ENCODE data around the gene BAK1. TPM values are rescaled to one million over a fixed set of nuclear protein-coding genes. Genes with fewer than 3 reads are reported as not detected.
A peak's percentile ranks its signal among the peaks of the same experiment; 100 is the strongest.

BAK1 gene
- total RNA-seq, 1 experiment from 2014 or later, result 45.8 TPM

GRCh38 chr6:33592595-33593413, 12.7 kb upstream of the BAK1 start:
- no peaks in the 10 kb centered on the region for H3K36me3 Mint-ChIP-seq (ENCODE audit: insufficient read depth, unreplicated experiment)
- BruUV-seq (replicated peaks), result no TSS peak
- H3K4me1 Mint-ChIP-seq (ENCODE audit: insufficient read depth, unreplicated experiment), result peaks cover 31% of the 10 kb centered on the region
- ChIA-PET POLR2A (interaction anchor here (1.4 kb wide), 1 partner anchor 101 kb away, joined by 3 read pairs; no protein-coding TSS in a partner anchor), CTCF (interaction anchor here (0.7 to 3.9 kb wide), 3 partner anchors 39 to 108 kb away, joined by 3 to 10 read pairs (median 3); no protein-coding TSS in a partner anchor)
- no peak for DNase-seq (ENCODE audit: unreplicated experiment)
- no peak overlapping the region for H3K4me3 Mint-ChIP-seq (ENCODE audit: unreplicated experiment)
- H3K27me3 Mint-ChIP-seq (ENCODE audit: insufficient read depth, unreplicated experiment), result no peaks in the 10 kb centered on the region
- TF ChIP-seq CTCF (IDR thresholded peaks at IDR 0.05; ENCODE audit: unreplicated experiment), result no peak
- no peaks in the 10 kb centered on the region for H3K9me3 Mint-ChIP-seq (ENCODE audit: unreplicated experiment)
- intact Hi-C loops (cut with micrococcal nuclease), result no loop called here
- H3K27ac Mint-ChIP-seq (ENCODE audit: low read depth, unreplicated experiment), result peak overlapping the region; percentile 11

- peaks cover 31% of the 10 kb centered on the region for H3K4me1 Mint-ChIP-seq (ENCODE audit: insufficient read depth, unreplicated experiment)
- no peaks in the 10 kb centered on the region for H3K36me3 Mint-ChIP-seq (ENCODE audit: insufficient read depth, unreplicated experiment)
- H3K27me3 Mint-ChIP-seq (ENCODE audit: insufficient read depth, unreplicated experiment), result no peaks in the 10 kb centered on the region
- no peak for TF ChIP-seq CTCF (IDR thresholded peaks at IDR 0.05; ENCODE audit: unreplicated experiment)
- no TSS peak for BruUV-seq (replicated peaks)
- H3K4me3 Mint-ChIP-seq (ENCODE audit: unreplicated experiment), result no peak overlapping the region
- H3K27ac Mint-ChIP-seq (ENCODE audit: low read depth, unreplicated experiment), result peak overlapping the region; percentile 11
- ChIA-PET CTCF (interaction anchor here (0.7 to 1.4 kb wide), 4 partner anchors 40 to 91 kb away, joined by 3 to 6 read pairs (median 3); no protein-coding TSS in a partner anchor), POLR2A (interaction anchor here (0.5 to 3.5 kb wide), 4 partner anchors 15 to 197 kb away, joined by 3 to 21 read pairs (median 4); partner anchors contain the start of gene ITPR3)
- DNase-seq (ENCODE audit: unreplicated experiment), result no peak
- intact Hi-C loops (cut with micrococcal nuclease), result no loop called here
- no peaks in the 10 kb centered on the region for H3K9me3 Mint-ChIP-seq (ENCODE audit: unreplicated experiment)
Measured at GRCh38 chr6:33592280-33592594, 12.2 kb upstream of the BAK1 start.

GRCh38 chr6:33591424-33592032, 11.5 kb upstream of the BAK1 start:
- no peak for DNase-seq (ENCODE audit: unreplicated experiment)
- Mint-ChIP-seq H3K4me1 (ENCODE audit: insufficient read depth, unreplicated experiment) (peaks cover 31% of the 10 kb centered on the region), H3K27me3 (ENCODE audit: insufficient read depth, unreplicated experiment) (no peaks in the 10 kb centered on the region), H3K27ac (ENCODE audit: low read depth, unreplicated experiment) (peak overlapping the region; percentile 93), H3K4me3 (ENCODE audit: unreplicated experiment) (no peak overlapping the region), H3K36me3 (ENCODE audit: insufficient read depth, unreplicated experiment) (no peaks in the 10 kb centered on the region), H3K9me3 (ENCODE audit: unreplicated experiment) (no peaks in the 10 kb centered on the region)
- BruUV-seq (replicated peaks), result no TSS peak
- POLR2A ChIA-PET, result interaction anchor here (0.5 to 3.5 kb wide), 5 partner anchors 16 to 196 kb away, joined by 3 to 21 read pairs (median 3); partner anchors contain the start of gene ITPR3
- CTCF ChIA-PET, result interaction anchor here (0.6 to 1.4 kb wide), 5 partner anchors 41 to 160 kb away, joined by 3 to 6 read pairs (median 5); no protein-coding TSS in a partner anchor
- intact Hi-C loops (cut with micrococcal nuclease), result no loop called here
- no peak for TF ChIP-seq CTCF (IDR thresholded peaks at IDR 0.05; ENCODE audit: unreplicated experiment)
